Mucosa of gallbladder (tissue), 1 donor: ENCODE measurements around the gene MGAT4A. TPM values are rescaled to one million over a fixed set of nuclear protein-coding genes. Genes with fewer than 3 reads are reported as not detected.
A peak's percentile ranks its signal among the peaks of the same experiment; 100 is the strongest.

Experiments used
- DNase-seq: peaks from one replicate; pipeline ENCODE4 v3.0.0-alpha.2; 2020; ENCODE audit warnings: low spot score
- total RNA-seq: library from RNA; stranded (reverse); gene quantifications from one replicate; pipeline ENCODE4 v1.2.1, GENCODE V29; 2021
- donor health status: DM: no; HTN: no; CAD: no.

MGAT4A gene
- total RNA-seq, 1 donor from 2014 or later, result 34.4 TPM

DNA sequence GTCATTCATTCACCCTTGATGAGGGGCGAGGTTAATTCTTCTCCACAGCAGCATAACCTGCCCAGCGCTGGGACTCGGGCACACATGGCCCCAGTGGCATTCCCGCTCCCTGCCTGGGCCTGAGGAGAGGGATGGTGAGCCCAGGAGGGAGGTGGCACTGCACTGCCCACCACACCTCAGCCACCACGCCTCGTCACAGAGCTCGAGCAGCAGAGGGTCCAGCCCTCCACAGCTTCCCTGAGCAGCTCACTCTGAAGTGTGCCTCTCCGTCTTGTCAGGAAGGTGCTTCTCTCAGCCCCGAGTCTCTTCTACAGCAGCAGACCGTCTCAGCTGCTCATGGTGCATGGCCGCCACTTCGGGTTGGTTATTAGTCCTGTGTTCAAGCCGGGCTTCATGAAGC is 157.5 kb downstream of the MGAT4A start:
- no peak for DNase-seq

DNA sequence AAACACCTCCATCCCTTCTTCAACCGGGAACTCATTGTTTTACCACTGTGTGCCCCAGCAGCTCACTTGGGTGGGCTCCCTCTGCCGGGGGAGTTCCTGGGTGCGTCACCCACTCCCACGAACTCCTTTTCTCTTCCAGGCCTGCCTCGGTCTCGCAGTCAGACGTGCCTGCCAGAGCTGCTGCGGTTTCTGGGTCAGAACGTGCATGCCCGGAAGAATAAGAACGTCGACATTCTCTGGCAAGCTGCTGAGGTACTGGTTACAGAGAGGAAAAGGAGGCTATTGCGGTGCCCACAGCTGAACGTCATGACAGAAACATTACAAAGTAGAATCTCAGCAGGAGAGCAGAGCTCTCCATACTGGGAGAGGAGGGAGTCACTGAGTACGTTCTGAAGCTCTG is 158.3 kb downstream of the MGAT4A start:
- DNase-seq, result no peak

DNA sequence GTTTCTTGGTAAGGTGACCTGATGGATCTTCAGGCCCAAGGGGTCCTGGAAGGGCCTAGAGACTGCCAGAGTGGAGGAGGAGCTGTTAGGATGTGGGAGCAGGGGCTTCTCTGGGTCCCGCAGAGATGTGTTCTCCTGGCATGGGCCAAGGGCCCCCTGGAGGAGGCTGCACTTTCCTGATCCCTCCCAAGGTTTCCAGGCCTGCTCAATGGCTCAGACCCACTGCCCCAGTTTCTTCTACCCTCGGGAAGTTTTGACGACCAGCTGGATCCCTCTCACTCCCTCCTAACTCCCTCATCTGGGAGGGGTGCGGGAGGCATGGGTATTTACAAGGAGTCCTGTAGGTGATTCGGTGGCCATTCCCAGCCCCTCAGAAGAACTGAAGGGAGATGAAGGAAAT is 158.7 kb downstream of the MGAT4A start:
- no peak for DNase-seq

DNA sequence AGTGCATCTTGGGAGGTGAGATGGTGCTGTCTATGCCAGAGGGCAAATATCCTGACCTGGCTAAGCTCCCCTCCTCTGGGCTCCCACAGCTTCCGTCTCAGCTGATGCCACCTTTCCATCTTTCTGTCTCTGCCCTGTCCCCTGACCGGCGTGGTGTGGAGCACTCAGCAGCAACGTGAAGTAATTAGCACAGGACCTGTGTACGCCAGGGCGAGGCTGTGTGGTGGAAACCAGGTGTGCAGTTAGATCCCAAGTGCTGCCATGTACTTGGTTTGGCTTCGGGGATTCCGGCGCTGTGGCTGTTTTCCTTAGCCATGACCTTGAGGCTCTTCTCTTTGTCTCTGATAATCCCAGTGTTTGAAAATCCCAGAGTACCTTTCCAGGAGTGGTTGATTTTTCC is 159.1 kb downstream of the MGAT4A start:
- DNase-seq, result no peak

DNA sequence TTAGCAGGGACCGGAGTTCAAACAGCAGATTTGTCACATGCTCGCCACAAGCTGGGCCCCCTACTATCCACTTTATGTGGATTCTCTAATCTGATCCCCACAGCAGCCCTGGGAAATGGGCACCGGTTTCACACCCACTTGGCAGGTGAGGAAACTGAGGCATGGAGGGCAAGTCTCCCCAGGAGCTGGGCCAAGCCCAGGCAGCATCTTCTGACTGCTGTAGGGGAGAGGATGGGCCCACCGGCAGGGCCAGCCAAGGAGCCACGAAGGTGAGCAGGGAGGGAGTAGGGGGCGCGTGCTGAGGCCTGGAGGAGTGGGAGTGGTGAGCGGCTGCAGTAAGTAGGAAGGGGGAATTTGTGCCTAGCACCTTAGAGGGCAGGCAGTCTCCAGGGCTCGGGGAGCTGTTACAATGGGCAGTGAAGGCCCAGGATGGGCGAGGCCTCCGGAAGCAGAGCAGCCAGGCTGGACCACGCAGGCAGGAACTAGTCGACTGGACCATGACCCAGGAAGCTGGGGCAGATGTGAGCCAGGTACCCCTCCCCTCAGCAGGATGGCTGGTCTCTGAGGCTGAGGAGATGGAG is 159.7 kb downstream of the MGAT4A start:
- no peak for DNase-seq

DNA sequence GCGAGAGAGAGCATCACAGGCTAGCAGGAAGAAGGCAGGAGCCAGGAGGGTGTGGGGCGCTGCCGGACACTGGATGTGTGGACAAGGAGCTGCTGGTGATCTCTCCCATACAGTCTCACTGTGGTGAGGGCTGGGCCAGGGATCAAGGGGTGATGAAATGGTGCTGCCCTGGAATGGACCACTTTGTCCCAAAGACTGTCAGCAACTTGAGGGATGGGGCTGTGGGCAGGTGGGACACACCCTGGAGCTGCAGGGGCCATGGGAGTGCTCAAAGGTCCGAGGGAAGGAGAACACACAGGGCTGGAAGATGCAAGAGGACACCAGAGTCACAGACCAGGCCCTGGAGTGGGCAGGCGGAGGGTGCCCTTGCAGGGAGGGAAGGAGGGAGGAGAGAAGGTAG is 160.6 kb downstream of the MGAT4A start:
- no peak for DNase-seq

DNA sequence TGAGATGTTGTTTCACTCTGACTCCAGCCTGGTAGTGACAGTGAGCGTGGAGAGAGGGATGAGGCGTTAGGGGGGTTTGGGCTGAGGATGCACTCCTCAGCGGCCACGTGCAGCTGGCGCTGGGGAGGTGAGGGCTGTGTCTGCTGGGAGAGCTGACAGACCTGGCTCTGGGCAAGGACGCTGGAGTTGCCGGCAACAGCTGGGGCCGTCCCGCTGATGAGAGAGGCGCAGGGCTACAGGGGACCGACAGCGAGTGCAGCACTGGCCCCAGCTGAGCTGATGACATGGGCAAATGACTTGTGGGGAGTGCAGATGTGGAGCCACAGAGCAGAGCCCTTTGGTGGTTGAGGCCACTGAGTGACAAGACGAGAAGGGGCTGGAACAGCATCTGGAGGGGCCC is 161.0 kb downstream of the MGAT4A start:
- DNase-seq, result no peak

DNA sequence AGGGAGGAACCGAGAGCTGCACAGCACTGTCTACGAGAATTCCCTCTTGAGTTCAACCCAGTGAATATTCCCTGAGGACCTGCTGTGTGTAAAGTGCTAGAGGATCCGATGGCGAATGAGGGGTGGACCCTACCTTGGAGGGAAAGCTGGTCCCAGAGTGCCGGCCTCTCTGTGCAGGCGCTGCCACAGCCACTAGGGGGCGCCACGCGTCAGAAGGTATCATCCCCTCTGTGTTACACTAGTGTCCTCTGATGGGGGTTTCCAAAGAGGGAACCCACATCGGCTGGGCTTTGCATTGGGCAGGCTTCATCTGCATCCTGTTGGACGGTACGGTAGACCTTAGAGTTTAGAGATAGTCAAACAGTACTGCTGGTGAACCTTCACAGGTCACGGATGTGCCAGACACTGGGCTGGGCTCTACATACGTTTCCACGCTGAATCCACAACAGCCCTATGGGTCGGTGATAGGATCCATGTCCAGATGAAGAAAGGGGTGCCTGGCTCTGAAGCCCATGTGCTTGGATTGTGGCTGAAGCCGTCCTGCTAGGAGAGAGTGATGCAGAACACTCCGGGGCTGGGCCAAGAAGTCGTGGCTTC is 161.6 kb downstream of the MGAT4A start:
- peak; percentile 36 for DNase-seq

Other genes with a start within 250 kb of the MGAT4A start
- 37.2 TPM for gene COA5, start 122.6 kb downstream of the MGAT4A start, total RNA-seq
- gene UNC50, start 122.5 kb downstream of the MGAT4A start, total RNA-seq, result 44.8 TPM
- 18.4 TPM for gene CRACDL, start 205.1 kb upstream of the MGAT4A start, total RNA-seq